PC-9 (cell line): ENCODE data around the gene EXOSC7.

Experiments used
- EZH2 ChIP-seq: fragments of 200-600 bp; sonication (generic); IDR thresholded peaks from 2 replicates; pipeline ENCODE4 v1.8.0; 2017; ENCODE audit warnings: antibody characterized with exemption, low read depth
- TF ChIP-seq, protein P1 (sequence below): fragments of 200-600 bp; sonication (generic); conservative IDR thresholded peaks from 2 replicates; pipeline ENCODE4 v1.6.1; 2017; ENCODE audit warnings: mixed run types, antibody characterized with exemption, mild to moderate bottlenecking, moderate library complexity

DNA sequence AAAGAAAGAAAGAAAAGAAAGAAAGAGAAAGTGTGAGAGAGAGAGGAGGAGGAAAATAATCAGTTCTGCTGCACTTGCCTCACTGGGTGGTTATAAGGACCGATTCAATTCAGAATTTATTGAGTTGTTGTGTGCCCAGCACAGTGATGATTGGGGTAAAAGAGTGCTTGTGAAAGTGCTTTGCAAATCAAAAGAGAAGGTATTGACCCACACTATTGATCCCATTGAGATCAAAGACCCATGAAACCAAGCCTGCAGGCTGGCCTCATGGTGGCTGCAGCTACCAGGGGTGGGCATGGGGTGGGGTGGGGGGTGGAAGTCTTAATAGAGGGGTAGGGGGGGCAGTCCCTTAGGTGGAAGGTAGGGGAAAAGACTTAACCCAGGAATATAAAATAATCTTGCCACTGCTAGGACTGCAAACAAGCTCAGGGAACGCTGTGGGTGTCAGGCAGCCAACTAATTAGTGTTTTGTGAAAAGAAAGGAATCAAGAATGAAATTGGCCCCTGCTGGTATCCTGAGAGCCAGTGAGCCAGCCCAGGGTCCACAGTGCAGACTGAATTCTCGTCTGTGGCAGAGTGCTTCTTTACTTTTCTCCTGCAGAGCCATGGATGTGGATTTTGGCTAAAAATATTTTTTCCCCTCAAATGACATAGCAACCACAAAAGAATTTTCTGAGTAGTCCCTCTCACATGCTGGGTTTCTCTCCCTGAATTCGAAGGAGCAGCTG, 84.3 kb downstream of the EXOSC7 start:
- TF ChIP-seq EZH2 = no peak
- TF ChIP-seq, protein P1, sequence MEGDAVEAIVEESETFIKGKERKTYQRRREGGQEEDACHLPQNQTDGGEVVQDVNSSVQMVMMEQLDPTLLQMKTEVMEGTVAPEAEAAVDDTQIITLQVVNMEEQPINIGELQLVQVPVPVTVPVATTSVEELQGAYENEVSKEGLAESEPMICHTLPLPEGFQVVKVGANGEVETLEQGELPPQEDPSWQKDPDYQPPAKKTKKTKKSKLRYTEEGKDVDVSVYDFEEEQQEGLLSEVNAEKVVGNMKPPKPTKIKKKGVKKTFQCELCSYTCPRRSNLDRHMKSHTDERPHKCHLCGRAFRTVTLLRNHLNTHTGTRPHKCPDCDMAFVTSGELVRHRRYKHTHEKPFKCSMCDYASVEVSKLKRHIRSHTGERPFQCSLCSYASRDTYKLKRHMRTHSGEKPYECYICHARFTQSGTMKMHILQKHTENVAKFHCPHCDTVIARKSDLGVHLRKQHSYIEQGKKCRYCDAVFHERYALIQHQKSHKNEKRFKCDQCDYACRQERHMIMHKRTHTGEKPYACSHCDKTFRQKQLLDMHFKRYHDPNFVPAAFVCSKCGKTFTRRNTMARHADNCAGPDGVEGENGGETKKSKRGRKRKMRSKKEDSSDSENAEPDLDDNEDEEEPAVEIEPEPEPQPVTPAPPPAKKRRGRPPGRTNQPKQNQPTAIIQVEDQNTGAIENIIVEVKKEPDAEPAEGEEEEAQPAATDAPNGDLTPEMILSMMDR = no peak
